ENCODE measurements around the gene ADGRV1.

ADGRV1 gene

DNA sequence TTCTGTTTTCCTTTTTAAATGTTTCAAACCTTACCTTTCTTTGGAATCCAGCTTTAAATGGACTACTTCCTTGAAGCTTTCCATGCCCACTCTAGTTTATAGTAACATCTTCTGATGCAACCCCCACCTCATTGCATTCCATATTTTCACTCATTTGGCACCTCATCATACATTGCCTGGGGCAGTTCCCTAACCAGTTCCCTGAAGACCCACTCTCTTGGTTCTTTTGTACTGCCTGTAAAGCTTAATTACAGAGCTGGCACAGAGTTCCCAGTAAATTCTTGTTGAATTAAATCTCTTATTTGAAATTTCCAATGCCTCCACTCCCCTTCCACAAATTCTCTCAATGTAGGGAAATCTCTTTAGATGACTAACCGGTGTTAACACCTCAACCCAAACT lies 567.3 kb downstream of the ADGRV1 start:
- no peak for DNase-seq

DNA sequence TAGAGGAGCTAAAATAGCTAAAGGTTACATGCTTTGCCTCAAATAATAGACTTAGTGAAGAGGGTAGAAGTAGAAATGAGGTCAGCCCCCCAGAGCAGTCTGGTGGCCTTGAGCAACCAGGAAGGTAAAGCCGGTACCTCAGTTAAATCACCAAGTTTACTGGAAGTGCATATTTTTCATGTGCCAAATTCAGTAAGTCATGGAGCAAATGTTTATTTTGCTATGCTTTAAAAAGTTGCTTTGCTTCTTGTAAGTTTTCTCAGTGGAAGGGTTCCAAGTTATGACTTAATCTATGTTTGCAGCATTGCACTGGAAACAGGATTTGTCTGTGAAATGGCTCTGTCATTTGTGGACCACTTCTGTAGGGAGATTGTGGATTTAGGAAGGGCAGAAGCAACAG lies 567.9 kb downstream of the ADGRV1 start:
- DNase-seq: no peak

DNA sequence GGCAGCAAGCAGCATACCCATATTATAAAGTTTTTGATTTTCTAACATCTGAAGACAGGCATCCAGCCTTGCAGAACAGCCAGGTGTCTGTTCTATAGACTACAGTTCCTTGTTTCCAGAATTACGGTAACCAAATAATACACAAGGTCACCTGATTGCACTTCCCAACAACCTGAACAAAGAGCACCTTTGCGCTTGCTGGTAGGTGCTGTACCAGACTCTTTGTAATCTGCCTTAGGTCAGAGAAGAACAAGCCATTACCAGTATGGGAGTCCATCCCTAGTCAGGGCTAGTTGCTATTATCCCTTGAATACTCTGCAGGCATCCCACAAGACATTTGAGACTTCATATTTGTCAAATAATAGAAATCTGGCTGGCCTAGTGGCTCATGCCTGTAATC lies 568.3 kb downstream of the ADGRV1 start:
- no peak for DNase-seq

DNA sequence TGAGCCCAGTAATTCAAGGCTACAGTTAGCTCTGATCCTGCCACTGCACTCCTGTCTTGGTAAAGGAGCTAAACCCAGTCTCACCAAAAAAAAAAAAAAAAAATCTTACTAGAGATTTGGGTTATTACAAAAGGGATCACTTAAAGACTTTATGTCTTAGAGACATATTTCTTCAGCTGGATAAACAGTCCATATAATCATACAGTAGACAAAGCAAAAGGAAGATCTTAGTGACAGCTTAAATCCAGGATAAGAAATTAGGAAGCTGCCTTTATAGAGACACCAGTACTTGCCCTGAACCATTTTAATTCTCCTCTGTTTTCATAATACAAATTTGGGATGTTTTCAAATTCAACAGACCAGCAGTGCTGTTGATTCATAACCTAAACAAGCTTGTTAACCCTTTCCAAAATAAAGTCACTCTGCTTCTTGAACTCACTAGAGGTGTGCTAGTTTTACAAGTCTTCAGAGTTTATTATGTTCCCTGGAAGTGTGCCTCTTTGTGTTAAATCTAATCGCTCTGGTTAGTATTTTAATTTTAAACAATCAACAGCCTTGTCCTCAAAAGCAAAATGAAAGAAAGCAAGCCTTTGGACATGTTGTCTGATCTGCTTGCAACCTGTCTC lies 569.0 kb downstream of the ADGRV1 start:
- no peak for DNase-seq

DNA sequence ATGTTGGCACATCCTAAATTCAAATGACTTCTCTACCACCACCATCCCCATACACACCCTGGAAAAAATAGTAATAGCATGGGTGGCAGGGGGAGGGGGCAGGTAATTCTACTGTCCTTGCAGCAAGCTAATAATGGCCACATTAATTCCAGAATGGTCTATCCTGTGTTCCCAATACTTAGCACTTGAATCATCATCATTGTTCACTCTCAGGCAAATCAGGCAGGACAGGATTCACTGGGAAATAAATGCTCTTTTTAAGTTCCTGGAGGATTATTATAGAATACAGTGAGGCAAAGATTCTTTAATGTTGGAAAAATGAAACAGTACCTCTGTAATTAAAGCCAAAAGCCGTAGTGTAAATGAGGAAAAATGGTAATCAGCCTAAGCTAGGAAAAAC lies 570.0 kb downstream of the ADGRV1 start:
- DNase-seq: no peak

DNA sequence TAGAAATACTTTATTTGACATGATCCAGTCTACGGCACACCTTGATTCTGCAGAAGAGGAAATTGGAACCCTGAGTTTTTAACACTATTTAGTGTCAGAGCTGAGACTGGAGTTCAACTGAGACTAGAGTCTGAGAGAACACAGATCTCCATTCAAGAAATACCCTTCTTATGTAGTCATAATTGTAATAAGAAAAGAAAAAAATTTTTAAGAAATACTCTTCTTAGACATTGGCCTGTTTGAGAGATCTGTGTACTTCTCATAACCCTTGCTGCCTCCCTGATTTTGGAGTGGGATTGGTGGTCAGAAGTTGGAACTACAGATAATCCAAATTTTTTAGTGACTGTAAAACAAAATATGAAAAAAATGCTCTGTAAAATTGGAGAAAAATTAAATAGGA lies 571.2 kb downstream of the ADGRV1 start:
- no peak for DNase-seq

DNA sequence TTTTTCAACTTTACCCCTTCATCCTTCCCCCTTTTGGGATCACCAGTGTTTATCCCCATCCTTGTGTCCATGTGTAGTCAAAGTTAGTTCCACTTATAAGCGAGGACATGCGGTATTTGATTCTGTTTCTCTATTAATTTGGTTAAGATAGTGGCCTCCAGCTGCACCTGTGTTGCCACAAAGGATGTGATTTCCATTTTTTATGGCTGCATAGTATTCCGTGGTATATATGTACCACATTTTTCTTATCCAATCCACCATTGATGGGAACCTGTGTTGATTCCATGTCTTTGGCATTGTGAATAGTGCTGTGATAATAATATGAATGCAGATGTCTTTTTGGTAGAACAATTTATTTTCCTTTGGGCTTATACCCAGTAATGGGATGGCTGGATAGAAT lies 572.2 kb downstream of the ADGRV1 start:
- DNase-seq: no peak

DNA sequence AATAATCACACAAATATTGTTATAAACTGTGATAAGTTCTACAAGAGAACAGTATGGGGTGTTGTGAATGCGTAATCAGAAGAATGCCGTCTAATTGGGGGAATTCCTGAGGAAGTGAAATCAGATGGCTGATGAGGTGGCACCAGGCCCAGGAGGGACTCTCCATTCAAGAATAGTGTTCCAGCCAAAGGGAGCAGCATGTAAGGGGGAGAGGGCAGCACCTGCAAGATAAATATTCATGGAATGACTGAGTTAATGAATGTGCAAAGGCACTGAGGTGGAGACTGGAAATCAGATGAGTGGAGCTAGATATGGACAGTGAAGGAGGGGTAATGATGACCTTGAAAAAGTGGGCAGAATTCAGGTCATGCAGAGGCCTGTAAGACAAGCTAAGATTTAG lies 574.0 kb downstream of the ADGRV1 start:
- no peak for DNase-seq

DNA sequence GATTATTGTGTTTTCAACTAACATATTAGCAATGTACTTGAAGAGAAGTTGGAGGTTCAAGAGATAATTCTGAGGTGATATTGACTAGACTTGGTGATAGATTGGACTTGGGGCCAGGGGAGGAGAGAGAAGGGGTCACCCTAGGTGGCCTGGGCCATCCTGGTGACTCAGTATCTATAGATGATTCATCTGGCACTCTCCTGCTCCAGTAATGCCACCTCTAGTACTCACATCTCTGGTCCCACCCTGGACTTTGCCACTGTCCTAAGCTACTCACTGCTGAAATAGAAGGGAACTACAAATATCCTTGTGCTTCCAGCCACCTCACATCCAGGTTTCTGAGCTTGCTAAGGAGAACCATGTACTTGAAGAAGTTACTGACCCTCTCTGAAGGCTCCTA lies 574.6 kb downstream of the ADGRV1 start:
- no peak for DNase-seq

DNA sequence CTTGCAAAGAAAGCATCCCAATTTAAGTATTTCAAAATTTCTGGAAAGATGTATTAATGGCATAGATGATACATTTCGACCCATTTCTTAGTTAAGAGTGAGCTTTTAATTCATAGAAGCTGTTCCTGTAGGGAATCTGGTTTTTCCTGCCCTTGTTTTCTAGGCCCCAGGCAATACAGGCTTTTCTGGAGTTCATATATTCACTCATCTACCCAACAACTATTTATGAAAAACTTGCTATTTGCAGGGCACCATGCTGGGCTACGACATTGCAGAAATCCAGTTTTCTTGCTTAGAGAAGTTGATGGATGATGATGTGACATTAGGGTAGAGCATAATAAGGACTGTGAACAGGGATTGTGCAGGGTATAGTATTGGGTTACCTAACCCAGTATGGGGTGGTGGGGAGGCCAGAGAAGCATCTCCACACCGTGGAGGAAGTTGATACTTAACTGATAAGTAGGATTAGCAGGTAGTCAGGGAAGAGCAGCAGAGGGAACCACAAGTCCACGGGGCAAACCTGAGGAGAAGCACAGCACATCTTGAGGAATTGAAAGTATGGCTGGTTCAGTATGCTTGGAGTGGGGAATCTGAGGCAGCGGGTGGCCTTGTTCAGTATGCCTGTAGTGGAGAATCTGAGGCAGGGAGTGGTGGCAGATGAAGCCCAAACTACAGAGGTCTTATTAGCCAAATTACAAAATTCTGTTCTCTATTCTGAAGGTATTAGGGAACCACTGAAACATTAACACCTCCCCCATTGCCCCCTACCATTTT lies 577.1 kb downstream of the ADGRV1 start:
- no peak for DNase-seq

DNA sequence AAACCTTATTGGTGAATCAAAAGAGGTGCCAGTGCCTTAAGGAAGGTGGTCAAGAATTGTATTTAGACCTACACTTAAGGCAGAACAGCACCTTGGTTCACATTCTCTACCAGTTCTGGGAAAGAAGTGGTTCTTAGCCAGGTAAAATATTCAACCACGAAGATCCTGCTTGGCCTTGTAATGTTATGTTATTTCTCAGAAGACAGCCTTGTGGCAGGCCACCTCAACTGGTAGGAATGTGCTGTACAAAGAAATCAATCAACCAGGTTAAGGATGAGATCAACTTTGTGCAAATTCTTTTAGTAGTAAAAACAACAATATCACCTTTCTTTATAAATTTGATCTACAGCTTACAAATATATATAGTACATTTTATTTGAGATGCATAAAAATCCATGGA lies 577.7 kb downstream of the ADGRV1 start:
- no peak for DNase-seq

DNA sequence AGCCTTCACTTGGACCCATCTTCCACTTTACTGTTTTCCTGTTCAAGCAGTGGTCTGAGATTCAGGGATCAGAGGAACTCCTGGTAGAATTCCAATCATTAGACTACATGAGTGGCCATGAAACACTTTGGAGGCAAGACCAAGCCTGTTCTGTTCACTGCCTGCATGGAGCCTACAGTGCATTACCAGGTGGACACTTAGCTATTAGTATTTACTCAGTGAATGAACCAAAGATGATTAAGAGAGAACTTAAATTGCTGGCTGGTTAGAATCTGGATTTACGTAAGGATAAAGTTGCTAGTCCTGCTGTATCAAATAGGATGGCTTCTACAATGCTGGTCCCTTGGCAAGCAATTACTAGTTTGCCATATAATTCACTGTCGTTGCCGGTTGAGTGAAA lies 579.0 kb downstream of the ADGRV1 start:
- DNase-seq: no peak

DNA sequence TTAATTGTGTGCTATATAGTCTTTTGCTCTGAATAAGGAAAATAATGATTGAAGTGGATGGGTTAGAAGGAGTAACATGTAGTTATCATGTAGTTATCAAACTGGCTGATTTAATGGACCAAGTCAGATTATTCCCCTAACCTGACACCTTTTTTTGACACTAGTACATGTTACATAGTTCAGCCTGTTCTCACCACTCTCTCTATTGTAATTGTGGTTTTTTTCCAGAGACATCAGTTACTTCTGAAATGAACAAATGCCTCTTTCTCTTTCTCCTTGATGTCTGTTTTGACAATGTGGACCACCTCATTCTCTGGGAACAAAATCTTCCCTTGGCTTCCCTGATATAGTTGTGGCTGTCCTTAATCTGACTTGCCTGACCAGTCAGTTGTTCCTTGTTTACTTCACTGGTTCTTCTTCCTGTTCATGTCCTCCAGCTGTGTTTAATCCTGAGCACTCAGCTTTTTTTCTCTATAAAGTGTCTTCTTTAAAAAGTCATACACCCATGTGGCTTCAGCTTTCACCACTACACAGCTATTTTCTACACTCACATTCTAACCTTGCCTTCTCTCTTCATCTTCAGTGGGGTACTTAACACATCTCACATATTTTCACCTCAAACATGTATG lies 581.1 kb downstream of the ADGRV1 start:
- DNase-seq: no peak

DNA sequence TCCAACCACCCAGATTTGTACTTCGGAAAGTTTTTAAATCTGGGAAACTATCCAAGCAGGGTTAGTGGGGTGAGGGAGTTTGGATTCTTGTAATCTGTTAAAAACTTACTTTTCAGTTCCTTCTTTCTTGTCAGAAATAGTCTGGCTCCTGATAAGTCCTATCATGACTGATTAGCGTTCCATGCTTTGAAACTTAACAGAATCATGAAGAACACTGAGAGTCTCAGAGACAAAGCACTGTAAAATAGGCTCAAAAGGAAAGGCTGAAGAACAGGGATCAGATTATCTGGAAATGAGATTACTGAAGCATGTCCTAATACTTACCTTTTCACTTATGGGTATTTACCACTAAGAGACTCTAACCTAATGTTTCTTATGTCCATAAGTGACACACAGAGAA lies 582.1 kb downstream of the ADGRV1 start:
- no peak for DNase-seq

DNA sequence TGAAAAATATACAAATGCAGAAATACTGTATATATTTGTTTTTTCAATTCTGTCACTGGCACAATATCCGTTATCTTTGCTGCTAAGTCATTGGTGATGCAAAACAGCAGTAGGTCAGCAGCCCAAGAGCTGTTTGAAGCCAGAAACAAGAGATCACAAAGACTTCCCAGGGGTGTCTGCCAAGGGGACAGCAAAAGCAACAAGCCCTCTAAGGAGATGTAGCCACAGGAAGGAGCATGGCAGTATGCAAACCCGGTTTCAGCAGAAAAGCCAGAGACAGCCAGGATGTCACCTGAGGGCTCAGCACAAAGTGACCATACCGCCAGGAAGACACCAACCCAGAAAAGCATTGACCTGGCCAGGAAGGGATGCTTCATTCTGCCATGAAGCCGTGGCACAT lies 583.0 kb downstream of the ADGRV1 start:
- no peak for DNase-seq

DNA sequence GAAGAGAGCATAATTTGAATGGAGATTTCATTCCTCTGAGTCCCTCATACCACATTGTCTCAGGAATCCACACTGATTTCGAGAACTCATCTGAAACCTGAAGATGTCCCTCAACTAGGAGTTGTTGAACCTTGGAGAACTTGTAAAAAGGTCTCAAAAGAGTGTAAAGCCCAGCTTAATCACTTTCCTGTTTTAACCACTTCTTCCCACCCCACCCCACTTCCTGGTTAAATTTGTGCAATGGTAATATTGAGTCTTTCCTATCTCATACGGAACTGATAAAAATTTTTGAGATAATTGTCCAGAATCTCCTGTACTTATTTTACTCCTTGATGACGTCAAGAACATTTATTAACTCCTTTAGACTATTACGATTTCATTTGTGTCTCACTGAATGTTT lies 583.8 kb downstream of the ADGRV1 start:
- no peak for DNase-seq

DNA sequence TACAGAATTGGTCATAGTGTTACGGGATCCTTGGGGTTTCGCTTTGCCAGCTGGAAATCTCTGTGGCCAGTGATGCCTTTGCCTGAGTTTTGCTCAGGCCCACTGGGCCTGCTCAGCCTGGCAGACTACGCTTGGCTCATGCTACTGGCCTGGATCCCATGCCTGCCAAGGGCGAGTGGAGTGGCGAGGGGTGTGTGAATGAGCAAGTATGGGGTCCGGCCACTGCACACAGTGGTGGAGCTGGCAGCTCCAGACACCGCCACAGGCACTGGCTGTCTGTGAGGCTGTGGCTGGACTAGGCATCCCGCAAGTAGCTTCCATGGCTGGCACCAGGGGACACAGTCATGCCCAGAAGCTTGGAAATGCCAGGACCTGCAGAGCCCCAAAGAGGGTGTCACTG lies 584.2 kb downstream of the ADGRV1 start:
- no peak for DNase-seq

DNA sequence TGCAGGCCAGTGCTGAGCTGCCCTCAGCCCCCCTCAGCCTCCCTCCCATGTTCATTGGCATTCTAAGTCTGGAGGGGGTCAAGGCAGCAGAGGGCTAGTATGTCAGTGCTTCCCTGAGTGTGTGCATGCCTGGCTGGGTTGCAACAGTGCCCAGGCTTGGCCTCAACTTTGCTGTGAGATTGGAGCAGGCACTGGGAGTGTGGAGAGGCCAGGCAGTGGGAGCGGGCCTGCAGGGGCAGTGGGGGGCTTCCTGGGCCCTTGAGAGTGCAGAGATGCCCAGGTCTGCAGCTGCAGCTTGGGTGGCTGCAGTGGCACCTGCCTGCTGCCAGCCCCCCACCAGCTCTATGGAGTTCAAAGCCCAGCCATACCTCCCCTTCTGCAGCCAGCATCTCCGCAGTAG lies 585.2 kb downstream of the ADGRV1 start:
- no peak for DNase-seq

DNA sequence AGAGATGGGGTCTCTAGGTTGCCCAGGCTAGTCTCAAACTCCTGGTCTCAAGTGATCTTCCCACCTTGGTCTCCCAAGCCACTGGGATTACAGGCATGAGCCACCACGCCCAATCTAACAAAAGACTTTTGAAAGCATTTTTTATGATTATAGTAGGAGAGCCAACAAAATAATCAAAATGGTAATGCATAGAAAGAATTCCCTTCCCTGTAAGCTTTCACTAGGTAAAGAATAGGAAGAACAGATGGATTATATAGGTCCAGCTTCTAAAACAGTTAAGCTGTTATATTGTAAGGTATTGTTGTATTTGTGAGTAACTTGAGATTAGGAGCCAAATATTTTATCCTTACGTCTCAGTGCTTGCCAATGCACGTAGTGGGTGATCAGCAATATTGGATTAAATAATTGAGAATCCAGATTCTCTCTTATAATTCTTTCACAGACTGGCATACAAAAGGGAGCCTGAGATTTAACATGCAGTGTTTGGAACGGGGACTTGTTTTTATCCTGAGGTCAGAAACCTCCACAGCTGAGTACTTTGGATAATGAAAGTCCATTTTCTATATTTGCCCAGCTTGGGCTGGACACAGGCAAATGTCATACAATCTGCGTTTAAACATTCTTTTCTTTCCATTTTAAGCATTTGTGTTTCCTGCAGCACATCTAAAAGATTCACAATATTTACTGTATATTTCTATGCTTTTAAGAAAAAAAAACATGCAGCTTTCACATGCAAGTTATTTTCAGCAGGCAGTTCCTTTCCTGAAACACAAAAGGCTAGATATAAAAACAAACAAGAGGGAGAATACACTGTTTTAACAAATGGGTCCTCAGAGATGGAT lies 586.1 kb downstream of the ADGRV1 start:
- DNase-seq: no peak

DNA sequence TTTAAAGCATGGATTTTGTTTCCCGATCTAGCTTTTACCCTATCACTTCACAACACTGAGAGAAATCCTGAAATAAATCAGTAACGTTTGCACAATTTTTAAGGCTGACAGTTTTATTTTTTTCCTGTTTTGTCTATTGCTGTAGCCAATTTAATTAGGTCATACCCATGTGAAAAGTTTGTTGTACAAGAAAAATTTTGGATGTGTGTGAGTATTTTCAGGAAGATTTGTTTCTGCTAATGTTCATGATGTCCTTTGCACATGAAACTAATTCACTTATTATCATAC lies 586.7 kb downstream of the ADGRV1 start:
- no peak for DNase-seq

DNA sequence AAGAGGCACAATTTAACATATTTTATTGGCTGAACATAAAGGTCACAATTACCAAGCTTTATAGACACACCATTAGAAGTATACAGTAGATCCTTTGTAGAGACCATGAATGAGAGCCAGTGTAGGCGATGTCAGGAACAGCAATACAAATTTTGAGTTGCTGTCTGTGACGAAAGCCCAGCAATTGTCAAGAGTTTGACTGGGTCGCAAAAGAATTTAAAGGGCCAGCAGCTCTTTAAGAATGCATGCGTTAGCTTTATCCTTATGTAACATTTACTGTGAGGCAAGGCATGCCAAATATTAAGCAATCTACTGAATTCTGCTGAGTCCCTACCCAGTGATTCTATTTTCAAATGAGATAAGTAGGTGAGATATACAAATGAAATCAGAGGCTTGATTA lies 587.6 kb downstream of the ADGRV1 start:
- DNase-seq: no peak

DNA sequence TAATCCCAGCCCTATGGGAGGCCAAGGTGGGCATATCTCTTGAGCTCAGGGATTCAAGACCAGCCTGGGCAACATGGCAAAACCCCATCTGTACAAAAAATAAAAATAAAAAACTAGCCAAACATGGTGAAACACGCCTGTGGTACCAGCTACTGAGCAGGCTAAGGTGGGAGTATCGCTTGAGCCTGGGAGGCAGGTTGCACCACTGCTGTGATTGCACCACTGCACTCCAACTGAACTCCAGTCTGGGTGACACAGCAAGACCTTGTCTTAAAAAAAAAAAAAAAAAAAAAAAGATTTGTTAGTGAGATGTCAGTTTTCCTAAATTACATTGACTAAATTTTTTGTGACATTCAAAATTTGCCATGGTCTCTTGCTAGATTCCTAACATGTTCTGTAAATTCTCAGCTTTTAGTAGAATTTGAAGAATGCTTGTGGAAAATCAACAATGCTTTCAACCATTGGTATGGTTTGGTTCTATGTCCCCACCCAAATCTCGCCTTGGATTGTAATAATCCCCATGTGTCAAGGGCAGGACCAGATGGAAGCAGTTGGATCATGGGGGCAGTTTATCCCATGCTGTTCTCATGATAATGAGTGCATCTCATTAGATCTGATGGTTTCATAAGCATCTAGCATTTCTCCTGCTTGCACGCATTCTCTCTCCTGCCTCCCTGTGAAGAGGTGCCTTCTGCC lies 588.5 kb downstream of the ADGRV1 start:
- no peak for DNase-seq

DNA sequence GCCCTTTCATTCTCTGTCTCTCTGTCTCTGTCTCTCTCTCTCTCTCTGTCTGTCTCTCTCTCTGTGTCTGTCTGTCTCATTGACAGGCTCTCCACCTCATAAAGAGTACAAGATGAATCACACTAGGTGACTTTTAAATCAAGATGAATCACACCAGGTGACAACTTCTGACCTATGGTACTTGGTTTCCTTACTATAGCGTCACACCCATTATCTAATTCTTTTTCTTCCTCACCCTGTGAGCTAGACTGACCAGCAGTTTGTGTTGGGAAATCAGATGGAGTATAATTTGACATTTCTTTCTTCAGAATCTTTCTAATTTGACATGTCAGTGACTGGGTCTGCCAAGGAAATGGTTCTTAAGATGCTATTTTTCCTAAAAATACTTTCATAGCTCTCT lies 591.6 kb downstream of the ADGRV1 start:
- DNase-seq: no peak
